Stimulated activated CD8-positive, alpha-beta memory T cell treated with anti-CD3 and anti-CD28 coated beads, Interleukin-4, amount 100 ng/mL, for 24 hours (primary cell): ENCODE results near the gene CEBPE.

ENCODE experiments used
- DNase-seq: peaks from one replicate; pipeline ENCODE4 v3.0.0-alpha.2; 2020; ENCODE audit warnings: low read depth

Gene CEBPE

GRCh38 chr14:23143911-23144310 is 24.9 kb upstream of the CEBPE start:
- DNase-seq = no peak

- DNase-seq = no peak
These were observed 23.8 kb upstream of the CEBPE start for GRCh38 chr14:23142826-23143225.

- no peak for DNase-seq
These were observed 22.8 kb upstream of the CEBPE start for GRCh38 chr14:23141706-23142444.

- no peak for DNase-seq
These were observed 21.3 kb upstream of the CEBPE start for GRCh38 chr14:23140371-23140770.

GRCh38 chr14:23139874-23140273 is 20.8 kb upstream of the CEBPE start:
- DNase-seq = no peak

GRCh38 chr14:23137813-23138535 is 18.9 kb upstream of the CEBPE start:
- DNase-seq = no peak

GRCh38 chr14:23137192-23137812 is 18.2 kb upstream of the CEBPE start:
- no peak for DNase-seq

- DNase-seq = no peak
These were observed 17.6 kb upstream of the CEBPE start for GRCh38 chr14:23136566-23137133.

GRCh38 chr14:23132970-23133369 is 13.9 kb upstream of the CEBPE start:
- DNase-seq = no peak

- DNase-seq = no peak
These were observed 12.4 kb upstream of the CEBPE start for GRCh38 chr14:23131482-23131881.

- no peak for DNase-seq
These were observed 11.8 kb upstream of the CEBPE start for GRCh38 chr14:23130871-23131270.

- DNase-seq = no peak
These were observed 10.8 kb upstream of the CEBPE start for GRCh38 chr14:23129759-23130316.

- no peak for DNase-seq
These were observed 10.1 kb upstream of the CEBPE start for GRCh38 chr14:23128969-23129758.

GRCh38 chr14:23127861-23128260 is 8.8 kb upstream of the CEBPE start:
- DNase-seq = no peak

- DNase-seq = no peak
These were observed 7.7 kb upstream of the CEBPE start for GRCh38 chr14:23126548-23127278.

GRCh38 chr14:23125933-23126524 is 7.0 kb upstream of the CEBPE start:
- no peak for DNase-seq

- DNase-seq = no peak
These were observed 6.0 kb upstream of the CEBPE start for GRCh38 chr14:23125011-23125410.

- no peak for DNase-seq
These were observed 5.4 kb upstream of the CEBPE start for GRCh38 chr14:23124337-23124954.

GRCh38 chr14:23123419-23123818 is 4.4 kb upstream of the CEBPE start:
- DNase-seq = no peak

GRCh38 chr14:23122086-23122485 is 3.0 kb upstream of the CEBPE start:
- DNase-seq = no peak
